Trophoblast cell (in vitro differentiated cells and primary cell): Measurements from ENCODE around the gene CCDC195.
A peak's percentile ranks its signal among the peaks of the same experiment; 100 is the strongest.

Experiments
- DNase-seq, 2 donors: peaks; one replicate each; pipeline ENCODE4 v3.0.0-alpha.2; 2016
- H2AFZ ChIP-seq: 2 replicates; pipeline ENCODE4 v1.6.1; 2013; ENCODE audit warnings: low read length, moderate library complexity, mild to moderate bottlenecking; ENCODE audit not compliant: insufficient read depth, poor library complexity
- H2AK5ac ChIP-seq: 2 replicates; pipeline ENCODE4 v1.6.1; 2013; ENCODE audit warnings: mild to moderate bottlenecking, low read length
- H2BK120ac ChIP-seq: 2 replicates; pipeline ENCODE4 v1.6.1; 2013; ENCODE audit warnings: low read length, mild to moderate bottlenecking, moderate library complexity; ENCODE audit not compliant: insufficient read depth, poor library complexity
- H2BK12ac ChIP-seq: 2 replicates; pipeline ENCODE4 v1.6.1; 2013; ENCODE audit warnings: mild to moderate bottlenecking, low read length, moderate library complexity
- H2BK5ac ChIP-seq: 2 replicates; pipeline ENCODE4 v1.6.1; 2013; ENCODE audit warnings: low read length, low read depth, moderate library complexity, mild to moderate bottlenecking; ENCODE audit not compliant: poor library complexity
- H3K14ac ChIP-seq: 2 replicates; pipeline ENCODE4 v1.6.1; 2013; ENCODE audit warnings: mild to moderate bottlenecking, low read length
- H3K18ac ChIP-seq: 2 replicates; pipeline ENCODE4 v1.6.1; 2013; ENCODE audit warnings: mild to moderate bottlenecking, low read length
- H3K23ac ChIP-seq: 2 replicates; pipeline ENCODE4 v1.6.1; 2013; ENCODE audit warnings: low read length
- H3K27ac ChIP-seq: 2 replicates; pipeline ENCODE4 v1.5.1; 2013; ENCODE audit warnings: low read depth, mild to moderate bottlenecking, inconsistent platforms, low read length, moderate library complexity
- H3K27me3 ChIP-seq: 2 replicates; pipeline ENCODE4 v1.6.1; 2013; ENCODE audit warnings: inconsistent platforms, mild to moderate bottlenecking, low read length, moderate library complexity; ENCODE audit not compliant: insufficient read depth
- H3K36me3 ChIP-seq, 2 experiments: 1 replicate in 1 of 2; 2 replicates in 1 of 2; pipeline ENCODE4 v1.6.1; 2013; ENCODE audit warnings: low read length in 2 of 2, mild to moderate bottlenecking in 2 of 2, moderate library complexity in 1 of 2; ENCODE audit not compliant: insufficient read depth in 2 of 2, control insufficient read depth in 1 of 2
- H3K4ac ChIP-seq: 2 replicates; pipeline ENCODE4 v1.6.1; 2013; ENCODE audit warnings: low read depth, mild to moderate bottlenecking, low read length, moderate library complexity
- H3K4me1 ChIP-seq, 2 experiments: 1 replicate in 1 of 2; 2 replicates in 1 of 2; pipeline ENCODE4 v1.6.1; 2013; ENCODE audit warnings: low read length in 2 of 2, mild to moderate bottlenecking in 2 of 2, moderate library complexity in 1 of 2; ENCODE audit not compliant: insufficient read depth in 2 of 2, control insufficient read depth in 1 of 2
- H3K4me2 ChIP-seq: 2 replicates; pipeline ENCODE4 v1.6.1; 2013; ENCODE audit warnings: inconsistent platforms, mild to moderate bottlenecking, low read length, moderate library complexity
- H3K4me3 ChIP-seq: 2 replicates; pipeline ENCODE4 v1.5.1; 2013; ENCODE audit warnings: mild to moderate bottlenecking, low read depth, low read length, inconsistent platforms
- H3K79me1 ChIP-seq: one replicate; pipeline ENCODE4 v1.6.1; 2013; ENCODE audit warnings: low read length
- H3K79me2 ChIP-seq: 2 replicates; pipeline ENCODE4 v1.6.1; 2013; ENCODE audit warnings: low read length, mild to moderate bottlenecking; ENCODE audit not compliant: control insufficient read depth, insufficient read depth, poor library complexity
- H3K9ac ChIP-seq: 2 replicates; pipeline ENCODE4 v1.6.1; 2013; ENCODE audit warnings: mild to moderate bottlenecking, low read length
- H3K9me3 ChIP-seq: 2 replicates; pipeline ENCODE4 v1.6.1; 2013; ENCODE audit warnings: low read depth, mild to moderate bottlenecking, control low read depth, inconsistent platforms, low read length; ENCODE audit not compliant: insufficient read depth
- H4K12ac ChIP-seq: 2 replicates; pipeline ENCODE4 v1.6.1; 2013; ENCODE audit warnings: low read depth, mild to moderate bottlenecking, low read length, moderate library complexity
- H4K8ac ChIP-seq: 2 replicates; pipeline ENCODE4 v1.6.1; 2013; ENCODE audit warnings: low read depth, mild to moderate bottlenecking, low read length, moderate library complexity
- H4K91ac ChIP-seq: one replicate; pipeline ENCODE4 v1.6.1; 2013; ENCODE audit warnings: low read depth, mild to moderate bottlenecking, low read length, moderate library complexity
- WGBS: extraction: QIAGEN DNeasy Blood & Tissue Kit; methylation state at CpG from one replicate; pipeline ENCODE4 v1.1.7; 2013; ENCODE audit warnings: missing lambda C conversion rate; ENCODE audit not compliant: insufficient read length, insufficient coverage; ENCODE audit errors: extremely low coverage; 5-methylcytosine and 5-hydroxymethylcytosine counted together

The CCDC195 gene

GRCh38 chr2:224723586-224724217, 7.5 kb upstream of the CCDC195 start:
- no CpG with 5 or more reads among the region's 2 CpGs for WGBS
- H3K4me2 ChIP-seq = no peak overlapping the region
- no peak overlapping the region for H2BK12ac ChIP-seq
- H2BK120ac ChIP-seq = no peak overlapping the region
- H3K4me1 ChIP-seq = no peaks in the 10 kb centered on the region
- no peak overlapping the region for H2BK5ac ChIP-seq
- H3K23ac ChIP-seq = no peak overlapping the region
- no peak overlapping the region for H4K8ac ChIP-seq
- no peak overlapping the region for H3K18ac ChIP-seq
- no peaks in the 10 kb centered on the region for H3K9me3 ChIP-seq
- H2AFZ ChIP-seq = no peak overlapping the region
- no peaks in the 10 kb centered on the region for H3K79me1 ChIP-seq
- H3K27ac ChIP-seq = no peak overlapping the region
- H4K12ac ChIP-seq = no peak overlapping the region
- no peaks in the 10 kb centered on the region for H3K79me2 ChIP-seq
- no peak overlapping the region for H3K14ac ChIP-seq
- H4K91ac ChIP-seq = no peak overlapping the region
- H3K9ac ChIP-seq = no peak overlapping the region
- no peak overlapping the region for H3K4ac ChIP-seq
- H3K36me3 ChIP-seq = no peaks in the 10 kb centered on the region
- no peak overlapping the region for H3K4me3 ChIP-seq
- DNase-seq = peak; percentile 20 to 87
- H2AK5ac ChIP-seq = no peak overlapping the region
- no peaks in the 10 kb centered on the region for H3K27me3 ChIP-seq

DNA sequence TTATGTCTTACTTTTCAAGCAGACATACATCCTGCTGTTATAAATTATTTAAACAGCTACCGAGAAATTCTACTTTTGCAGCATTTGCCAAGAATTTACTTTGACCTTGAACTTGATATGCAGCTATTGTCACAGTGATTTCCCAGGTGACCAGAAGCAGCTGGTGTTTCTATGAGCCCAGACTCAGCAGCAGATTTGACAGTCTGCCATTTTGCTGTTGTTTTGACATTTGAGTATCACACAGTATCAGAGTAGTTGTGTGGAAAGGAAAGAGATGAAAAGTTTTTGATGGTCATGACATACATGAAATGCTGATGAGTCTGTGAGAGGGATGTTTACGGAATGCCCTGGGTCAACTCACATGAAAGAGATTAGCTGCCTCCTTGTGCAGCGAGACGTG, 6.6 kb upstream of the CCDC195 start:
- no CpG with 5 or more reads among the region's 4 CpGs for WGBS
- no peaks in the 10 kb centered on the region for H3K9me3 ChIP-seq

GRCh38 chr2:224722250-224722649, 6.1 kb upstream of the CCDC195 start:
- no peak overlapping the region for H3K4me3 ChIP-seq
- H3K14ac ChIP-seq = no peak overlapping the region
- H3K9ac ChIP-seq = no peak overlapping the region
- no peak overlapping the region for H2BK120ac ChIP-seq
- H3K27me3 ChIP-seq = no peaks in the 10 kb centered on the region
- H3K4ac ChIP-seq = no peak overlapping the region
- WGBS = no CpG with 5 or more reads among the region's 3 CpGs
- no peaks in the 10 kb centered on the region for H3K79me1 ChIP-seq
- no peaks in the 10 kb centered on the region for H3K4me1 ChIP-seq
- no peaks in the 10 kb centered on the region for H3K9me3 ChIP-seq
- no peak overlapping the region for H3K4me2 ChIP-seq
- no peaks in the 10 kb centered on the region for H3K79me2 ChIP-seq
- no peak overlapping the region for H4K8ac ChIP-seq
- H2AK5ac ChIP-seq = no peak overlapping the region
- H4K12ac ChIP-seq = no peak overlapping the region
- DNase-seq = peak; percentile 82 to 85
- H4K91ac ChIP-seq = no peak overlapping the region
- H2BK5ac ChIP-seq = no peak overlapping the region
- H3K18ac ChIP-seq = no peak overlapping the region
- no peak overlapping the region for H3K23ac ChIP-seq
- no peak overlapping the region for H2BK12ac ChIP-seq
- no peaks in the 10 kb centered on the region for H3K36me3 ChIP-seq
- no peak overlapping the region for H3K27ac ChIP-seq
- no peak overlapping the region for H2AFZ ChIP-seq

More for the DNA sequence above, 6.6 kb upstream of the CCDC195 start:
- H3K79me1 ChIP-seq = no peaks in the 10 kb centered on the region
- no peak overlapping the region for H4K8ac ChIP-seq
- no peaks in the 10 kb centered on the region for H3K36me3 ChIP-seq
- no peak overlapping the region for H3K23ac ChIP-seq
- H3K18ac ChIP-seq = no peak overlapping the region
- no peak overlapping the region for H4K91ac ChIP-seq
- H3K79me2 ChIP-seq = no peaks in the 10 kb centered on the region
- no peak overlapping the region for H3K4me3 ChIP-seq
- no peak overlapping the region for H2AFZ ChIP-seq
- no peaks in the 10 kb centered on the region for H3K27me3 ChIP-seq
- DNase-seq = peak; percentile 32 to 46
- no peak overlapping the region for H3K14ac ChIP-seq
- no peak overlapping the region for H3K4me2 ChIP-seq
- no peak overlapping the region for H2BK12ac ChIP-seq
- no peak overlapping the region for H4K12ac ChIP-seq
- no peak overlapping the region for H3K27ac ChIP-seq
- no peak overlapping the region for H2BK120ac ChIP-seq
- no peaks in the 10 kb centered on the region for H3K4me1 ChIP-seq
- no peak overlapping the region for H3K4ac ChIP-seq
- no peak overlapping the region for H2BK5ac ChIP-seq
- no peak overlapping the region for H2AK5ac ChIP-seq
- no peak overlapping the region for H3K9ac ChIP-seq

GRCh38 chr2:224716921-224717320, 756 bp upstream of the CCDC195 start:
- no peak overlapping the region for H4K8ac ChIP-seq
- H3K79me2 ChIP-seq = no peaks in the 10 kb centered on the region
- H3K9ac ChIP-seq = no peak overlapping the region
- no peak overlapping the region for H2BK12ac ChIP-seq
- H3K4me3 ChIP-seq = no peak overlapping the region
- no peak overlapping the region for H3K4ac ChIP-seq
- no peak overlapping the region for H2AFZ ChIP-seq
- H2AK5ac ChIP-seq = no peak overlapping the region
- DNase-seq = no peak
- H4K91ac ChIP-seq = no peak overlapping the region
- no peaks in the 10 kb centered on the region for H3K4me1 ChIP-seq
- no peaks in the 10 kb centered on the region for H3K79me1 ChIP-seq
- no peak overlapping the region for H3K18ac ChIP-seq
- H3K27ac ChIP-seq = no peak overlapping the region
- no peak overlapping the region for H2BK5ac ChIP-seq
- H3K4me2 ChIP-seq = no peak overlapping the region
- no CpG with 5 or more reads among the region's 2 CpGs for WGBS
- no peak overlapping the region for H2BK120ac ChIP-seq
- H3K27me3 ChIP-seq = no peaks in the 10 kb centered on the region
- no peak overlapping the region for H3K14ac ChIP-seq
- H3K36me3 ChIP-seq = no peaks in the 10 kb centered on the region
- no peak overlapping the region for H3K23ac ChIP-seq
- no peak overlapping the region for H4K12ac ChIP-seq
- no peaks in the 10 kb centered on the region for H3K9me3 ChIP-seq
